Gastrocnemius medialis (tissue), 4 donors: ENCODE results near the gene SNX30.

ENCODE experiments used
- POLR2A ChIP-seq, 2 donors: fragments of 450-650 bp; IDR thresholded peaks; one replicate each; pipeline ENCODE4 v1.6.1; 2017; ENCODE audit warnings: antibody characterized with exemption in 2 of 2, mild to moderate bottlenecking in 2 of 2, moderate library complexity in 2 of 2
- TF ChIP-seq, protein P1 (sequence below), 5 experiments: fragments of 450-650 bp in 3 of 5; fragments of 200-600 bp in 2 of 5; sonication (generic) in 2 of 5; IDR thresholded peaks in 4 of 5; conservative IDR thresholded peaks in 1 of 5; 1 replicate in 4 of 5; 2 replicates in 1 of 5; pipeline ENCODE4 v1.5.1; 2016 to 2019; ENCODE audit warnings: antibody characterized with exemption in 5 of 5, mild to moderate bottlenecking in 3 of 5, moderate library complexity in 3 of 5

DNA sequence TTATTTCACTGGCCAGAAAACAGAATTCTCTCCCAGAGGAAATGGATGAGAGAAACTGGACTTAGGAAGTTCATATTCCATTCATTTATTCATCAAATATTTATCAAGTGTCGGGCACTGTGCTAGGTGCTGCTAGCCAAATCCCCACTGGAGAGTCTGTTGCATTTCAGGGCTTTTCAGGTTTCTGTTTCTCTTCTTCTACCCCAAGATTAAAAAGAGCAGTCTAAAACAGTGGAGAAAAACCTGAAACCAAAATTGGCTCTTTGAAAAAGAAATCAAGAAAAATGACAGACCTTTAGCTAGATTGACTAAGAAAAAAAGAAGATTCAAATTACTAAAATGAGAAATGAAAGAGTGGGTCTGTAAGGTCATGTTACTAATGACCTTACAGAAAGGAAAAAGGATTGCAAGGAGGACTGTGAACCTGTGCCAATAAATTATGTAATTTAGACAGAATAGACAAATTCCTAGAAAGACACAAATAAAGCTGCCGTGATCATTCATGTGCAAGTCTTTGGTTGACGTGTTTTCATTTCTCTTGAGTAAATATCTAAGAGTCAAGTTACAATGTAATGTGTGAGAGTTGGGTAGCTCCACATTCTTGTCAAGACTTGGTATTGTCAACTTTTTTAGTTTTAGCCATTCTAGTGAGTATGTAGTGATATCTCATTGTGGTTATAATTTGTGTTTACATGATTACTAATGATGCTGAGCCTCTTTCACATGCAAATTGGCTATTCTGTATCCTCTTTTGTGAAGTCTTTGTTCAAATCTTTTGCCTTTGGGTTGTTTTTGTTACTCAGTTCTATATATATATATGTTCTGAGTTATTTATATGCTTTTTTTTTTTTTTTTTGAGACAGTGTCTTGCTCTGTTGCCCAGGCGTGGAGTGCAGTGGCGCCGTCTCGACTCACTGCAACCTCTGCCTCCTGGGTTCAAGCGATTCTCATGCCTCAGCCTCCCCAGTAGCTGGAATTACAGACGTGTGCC lies 23.7 kb downstream of the SNX30 start:
- TF ChIP-seq, protein P1, sequence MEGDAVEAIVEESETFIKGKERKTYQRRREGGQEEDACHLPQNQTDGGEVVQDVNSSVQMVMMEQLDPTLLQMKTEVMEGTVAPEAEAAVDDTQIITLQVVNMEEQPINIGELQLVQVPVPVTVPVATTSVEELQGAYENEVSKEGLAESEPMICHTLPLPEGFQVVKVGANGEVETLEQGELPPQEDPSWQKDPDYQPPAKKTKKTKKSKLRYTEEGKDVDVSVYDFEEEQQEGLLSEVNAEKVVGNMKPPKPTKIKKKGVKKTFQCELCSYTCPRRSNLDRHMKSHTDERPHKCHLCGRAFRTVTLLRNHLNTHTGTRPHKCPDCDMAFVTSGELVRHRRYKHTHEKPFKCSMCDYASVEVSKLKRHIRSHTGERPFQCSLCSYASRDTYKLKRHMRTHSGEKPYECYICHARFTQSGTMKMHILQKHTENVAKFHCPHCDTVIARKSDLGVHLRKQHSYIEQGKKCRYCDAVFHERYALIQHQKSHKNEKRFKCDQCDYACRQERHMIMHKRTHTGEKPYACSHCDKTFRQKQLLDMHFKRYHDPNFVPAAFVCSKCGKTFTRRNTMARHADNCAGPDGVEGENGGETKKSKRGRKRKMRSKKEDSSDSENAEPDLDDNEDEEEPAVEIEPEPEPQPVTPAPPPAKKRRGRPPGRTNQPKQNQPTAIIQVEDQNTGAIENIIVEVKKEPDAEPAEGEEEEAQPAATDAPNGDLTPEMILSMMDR (IDR thresholded peaks at IDR 0.05 in 4 of 5, conservative IDR thresholded peaks at IDR 0.05 in 1 of 5): no peak
- TF ChIP-seq POLR2A (IDR thresholded peaks at IDR 0.05): no peak
